IMR-90 (cell line): ENCODE results near the gene AURKA. TPM values are rescaled to one million over a fixed set of nuclear protein-coding genes. Genes with fewer than 3 reads are reported as not detected.

ENCODE experiments used
- ATAC-seq: fragments of 200-7000 bp; cut with Tn5 transposase; 2 replicates; pipeline ENCODE4 v1.9.1; 2020; ENCODE audit warnings: low read depth, mild to moderate bottlenecking, moderate library complexity
- BruUV-seq: library from RNA; stranded (reverse); fragments of 400-500 nt; replicated peaks from 2 replicates; lab custom pipeline; 2021; lab: Mats Ljungman, UMichigan
- CTCF ChIA-PET: fragments of 300-600 bp; formaldehyde crosslinking; extraction: SDS; loops from one replicate; lab custom pipeline; 2021; ENCODE audit warnings: antibody characterized with exemption; lab: Yijun Ruan, JAX
- POLR2A ChIA-PET: fragments of 300-600 bp; sonication (Branson Sonifier 250); formaldehyde crosslinking; loops from one replicate; lab custom pipeline; 2022; ENCODE audit warnings: antibody characterized with exemption; ENCODE audit not compliant: unreplicated experiment; lab: Charles Lee
- DNase-seq: peaks from one replicate; pipeline ENCODE4 v3.0.0; 2013
- H2AFZ ChIP-seq: replicated peaks from 2 replicates; pipeline ENCODE3; 2013; ENCODE audit warnings: low read length, mild to moderate bottlenecking; ENCODE audit not compliant: poor library complexity
- H2AK5ac ChIP-seq: 2 replicates; pipeline ENCODE4 v1.6.1; 2013; ENCODE audit warnings: low read depth, low read length, inconsistent platforms
- H2AK9ac ChIP-seq: replicated peaks from 2 replicates; pipeline ENCODE3; 2013; ENCODE audit warnings: mild to moderate bottlenecking, low read depth, low read length, moderate library complexity; ENCODE audit not compliant: poor library complexity
- H2BK120ac ChIP-seq: 2 replicates; pipeline ENCODE4 v1.6.1; 2013; ENCODE audit warnings: low read depth, low read length, inconsistent platforms
- H2BK15ac ChIP-seq: 3 replicates; pipeline ENCODE4 v1.6.1; 2013; ENCODE audit warnings: low read depth, low read length, inconsistent platforms
- H2BK20ac ChIP-seq: 2 replicates; pipeline ENCODE4 v1.6.1; 2013; ENCODE audit warnings: low read depth, mild to moderate bottlenecking, inconsistent platforms, low read length, moderate library complexity
- H2BK5ac ChIP-seq: 2 replicates; pipeline ENCODE4 v1.6.1; 2013; ENCODE audit warnings: mild to moderate bottlenecking, low read depth, low read length, inconsistent platforms; ENCODE audit not compliant: poor library complexity, severe bottlenecking
- H3K14ac ChIP-seq: replicated peaks from 2 replicates; pipeline ENCODE4 v1.6.1; 2013; ENCODE audit warnings: low read depth, low read length, inconsistent platforms
- H3K18ac ChIP-seq: 2 replicates; pipeline ENCODE4 v1.6.1; 2013; ENCODE audit warnings: low read depth, low read length, control low read depth
- H3K23ac ChIP-seq: 2 replicates; pipeline ENCODE4 v1.6.1; 2013; ENCODE audit warnings: low read depth, low read length, inconsistent platforms
- H3K27ac ChIP-seq: 2 replicates; pipeline ENCODE4 v1.5.1; 2013; ENCODE audit warnings: mild to moderate bottlenecking, control low read depth, low read length; ENCODE audit not compliant: insufficient read depth
- H3K27me3 ChIP-seq: 2 replicates; pipeline ENCODE4 v1.6.1; 2013; ENCODE audit warnings: low read length; ENCODE audit not compliant: control insufficient read depth, insufficient read depth
- H3K36me3 ChIP-seq: 2 replicates; pipeline ENCODE4 v1.6.1; 2013; ENCODE audit warnings: low read length, mixed read lengths; ENCODE audit not compliant: control insufficient read depth, insufficient read depth
- H3K4ac ChIP-seq: 2 replicates; pipeline ENCODE4 v1.6.1; 2013; ENCODE audit warnings: low read depth, low read length, inconsistent platforms
- H3K4me1 ChIP-seq: 2 replicates; pipeline ENCODE4 v1.6.1; 2013; ENCODE audit warnings: low read length, mixed read lengths; ENCODE audit not compliant: control insufficient read depth, insufficient read depth
- H3K4me2 ChIP-seq: 2 replicates; pipeline ENCODE4 v1.6.1; 2013; ENCODE audit warnings: low read depth, mild to moderate bottlenecking, control low read depth, low read length, moderate library complexity
- H3K4me3 ChIP-seq: 2 replicates; pipeline ENCODE4 v1.5.1; 2013; ENCODE audit warnings: low read depth, mild to moderate bottlenecking, control low read depth, low read length, moderate library complexity; ENCODE audit not compliant: insufficient read depth
- H3K56ac ChIP-seq: 2 replicates; pipeline ENCODE4 v1.6.1; 2013; ENCODE audit warnings: low read length, inconsistent platforms; ENCODE audit not compliant: insufficient read depth; ENCODE audit errors: extremely low read depth
- H3K79me1 ChIP-seq, 2 experiments: 2 replicates each; pipeline ENCODE4 v1.6.1; 2013; ENCODE audit warnings: low read length in 2 of 2, inconsistent platforms in 1 of 2, low read depth in 1 of 2
- H3K9ac ChIP-seq: 2 replicates; pipeline ENCODE4 v1.6.1; 2013; ENCODE audit warnings: low read depth, low read length, control low read depth
- H3K9me1 ChIP-seq: 2 replicates; pipeline ENCODE4 v1.6.1; 2013; ENCODE audit warnings: low read length, inconsistent platforms; ENCODE audit not compliant: insufficient read depth
- H3K9me3 ChIP-seq: 2 replicates; pipeline ENCODE4 v1.6.1; 2013; ENCODE audit warnings: low read length; ENCODE audit not compliant: control insufficient read depth, insufficient read depth
- H4K20me1 ChIP-seq: 2 replicates; pipeline ENCODE4 v1.6.1; 2013; ENCODE audit warnings: low read length, inconsistent platforms; ENCODE audit not compliant: insufficient read depth
- H4K5ac ChIP-seq: 2 replicates; pipeline ENCODE4 v1.6.1; 2013; ENCODE audit warnings: mild to moderate bottlenecking, low read depth, low read length, control low read depth
- H4K8ac ChIP-seq, 2 experiments: 2 replicates each; pipeline ENCODE4 v1.6.1; 2013; ENCODE audit warnings: low read depth in 2 of 2, low read length in 2 of 2, control low read depth in 1 of 2, inconsistent platforms in 1 of 2
- H4K91ac ChIP-seq: 2 replicates; pipeline ENCODE4 v1.6.1; 2013; ENCODE audit warnings: low read depth, low read length, inconsistent platforms; ENCODE audit not compliant: insufficient read depth
- MXI1 ChIP-seq: IDR thresholded peaks from 2 replicates; pipeline ENCODE4 v1.6.1; 2012; ENCODE audit warnings: low read depth, mild to moderate bottlenecking, low read length, moderate library complexity, borderline replicate concordance
- RAD21 ChIP-seq: IDR thresholded peaks from 2 replicates; pipeline ENCODE4 v1.6.1; 2012; ENCODE audit warnings: low read length, improper control_type of control experiment
- WGBS, 2 experiments: methylation state at CpG; one replicate each; pipeline versions ENCODE4 v1.1.5 to v1.1.7; 2013; ENCODE audit warnings: missing lambda C conversion rate in 2 of 2; ENCODE audit not compliant: insufficient read length in 1 of 2; ENCODE audit errors: extremely low coverage in 2 of 2; 5-methylcytosine and 5-hydroxymethylcytosine counted together
- dilution Hi-C: fragments of 300-500 bp; cut with HindIII; formaldehyde crosslinking; loops from one replicate; pipeline ENCODE4 v1.14.3; 2018; ENCODE audit warnings: low sequenced_read_pairs; ENCODE audit not compliant: unreplicated experiment
- in situ Hi-C: fragments of 300-500 bp; cut with MboI; formaldehyde crosslinking; loops from 3 replicates; pipeline ENCODE4 v1.14.3; 2019; ENCODE audit warnings: low sequenced_read_pairs, inconsistent platforms, mixed read lengths
- intact Hi-C: fragments of 100-400 bp; cut with micrococcal nuclease; formaldehyde crosslinking; loops from 2 replicates; pipeline ENCODE4 v1.10.0; 2022
- polyA plus RNA-seq, 3 experiments: library from polyadenylated mRNA; depleted of rRNA; stranded (reverse); fragments of >200 nt; gene quantifications; 2 replicates each; pipeline ENCODE4 v1.2.3, GENCODE V29; 2012; ENCODE audit warnings: low replicate concordance in 1 of 3
- total RNA-seq: library from RNA; depleted of rRNA; stranded (reverse); fragments of >200 nt; gene quantifications from 2 replicates; pipeline ENCODE4 v1.2.3, GENCODE V29; 2012
- TF ChIP-seq, protein P1 (sequence below): conservative IDR thresholded peaks from 2 replicates; pipeline ENCODE4 v1.5.1; 2012; ENCODE audit warnings: mild to moderate bottlenecking, low read depth, low read length, improper control_type of control experiment

The AURKA gene
- total and polyA plus RNA-seq, 2 of the 4 experiments (the other 2 are of a cell fraction), result 68.0 to 83.3 TPM

GRCh38 chr20:56381501-56381900 is 10.5 kb downstream of the AURKA start:
- Histone ChIP-seq H3K4me2 (no peak overlapping the region), H3K4me1 (peaks cover 2% of the 10 kb centered on the region), H2BK5ac (no peak overlapping the region), H3K4ac (no peak overlapping the region), H3K23ac (no peak overlapping the region), H4K91ac (no peak overlapping the region), H2AFZ (no peak overlapping the region), H3K14ac (no peak overlapping the region), H3K27me3 (no peaks in the 10 kb centered on the region), H3K27ac (no peak overlapping the region), H3K18ac (no peak overlapping the region), H3K56ac (no peak overlapping the region), H2BK15ac (no peak overlapping the region), H2AK5ac (no peak overlapping the region), H3K79me1 (peaks cover 47 to 61% of the 10 kb centered on the region in 2 experiments), H4K8ac (no peak overlapping the region), H2BK120ac (no peak overlapping the region), H4K5ac (no peak overlapping the region), H3K9me3 (no peaks in the 10 kb centered on the region), H3K9ac (no peak overlapping the region), H3K36me3 (peaks cover 22% of the 10 kb centered on the region), H4K20me1 (no peaks in the 10 kb centered on the region; the same call in none of the 2 replicates), H2BK20ac (no peak overlapping the region), H3K9me1 (peaks cover 8% of the 10 kb centered on the region; the same call in 1 of the 2 replicates), H2AK9ac (no peak overlapping the region), H3K4me3 (no peak overlapping the region)
- dilution Hi-C loops (no loop called here), intact Hi-C loops (no loop called here), in situ Hi-C loops (loop anchor here (25.0 kb wide), 1 partner anchor 981 kb away; the partner anchor contains the start of gene RAE1)
- BruUV-seq, result no TSS peak
- DNase-seq (no peak), ATAC-seq (no peak)
- TF ChIP-seq MXI1, result no peak
- no peak for TF ChIP-seq RAD21
- TF ChIP-seq, protein P1, sequence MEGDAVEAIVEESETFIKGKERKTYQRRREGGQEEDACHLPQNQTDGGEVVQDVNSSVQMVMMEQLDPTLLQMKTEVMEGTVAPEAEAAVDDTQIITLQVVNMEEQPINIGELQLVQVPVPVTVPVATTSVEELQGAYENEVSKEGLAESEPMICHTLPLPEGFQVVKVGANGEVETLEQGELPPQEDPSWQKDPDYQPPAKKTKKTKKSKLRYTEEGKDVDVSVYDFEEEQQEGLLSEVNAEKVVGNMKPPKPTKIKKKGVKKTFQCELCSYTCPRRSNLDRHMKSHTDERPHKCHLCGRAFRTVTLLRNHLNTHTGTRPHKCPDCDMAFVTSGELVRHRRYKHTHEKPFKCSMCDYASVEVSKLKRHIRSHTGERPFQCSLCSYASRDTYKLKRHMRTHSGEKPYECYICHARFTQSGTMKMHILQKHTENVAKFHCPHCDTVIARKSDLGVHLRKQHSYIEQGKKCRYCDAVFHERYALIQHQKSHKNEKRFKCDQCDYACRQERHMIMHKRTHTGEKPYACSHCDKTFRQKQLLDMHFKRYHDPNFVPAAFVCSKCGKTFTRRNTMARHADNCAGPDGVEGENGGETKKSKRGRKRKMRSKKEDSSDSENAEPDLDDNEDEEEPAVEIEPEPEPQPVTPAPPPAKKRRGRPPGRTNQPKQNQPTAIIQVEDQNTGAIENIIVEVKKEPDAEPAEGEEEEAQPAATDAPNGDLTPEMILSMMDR, result no peak
- ChIA-PET CTCF (interaction anchor here (0.5 to 1.1 kb wide), 2 partner anchors 12 to 1649 kb away, joined by 3 to 4 read pairs; no protein-coding TSS in a partner anchor), POLR2A (no interaction called here)
- no CpG with 5 or more reads among the region's 1 CpG for WGBS, 2 experiments
